OCI-LY3 (cell line): ENCODE measurements around the gene CLPX.
"Not testable (repeated sequence)": the region's sequence is repeated elsewhere in the genome, so short reads cannot be mapped to it uniquely, and the experiment has no call there.

Experiments
- H2AFZ ChIP-seq: fragments of 200-600, 300-600 bp; shearing (Covaris generic); 2 replicates; pipeline ENCODE4 v1.6.0; 2014; ENCODE audit warnings: antibody characterized with exemption, low read depth, low read length
- H3K27ac ChIP-seq: fragments of 200-600, 300-600 bp; sonication (generic); 2 replicates; pipeline ENCODE4 v1.5.1; 2014; ENCODE audit warnings: mild to moderate bottlenecking, low read length, moderate library complexity, mixed read lengths
- H3K27me3 ChIP-seq: fragments of 200-600, 300-600 bp; sonication (generic); 2 replicates; pipeline ENCODE4 v1.6.1; 2014; ENCODE audit warnings: low read depth, low read length, mixed read lengths
- H3K36me3 ChIP-seq: fragments of 200-600, 300-600 bp; sonication (generic); replicated peaks from 2 replicates; pipeline ENCODE3; 2014; ENCODE audit warnings: low read depth, low read length, mixed read lengths
- H3K4me1 ChIP-seq: fragments of 300-600, 200-600 bp; sonication (generic); 2 replicates; pipeline ENCODE4 v1.6.1; 2014; ENCODE audit warnings: low read length, mixed read lengths
- H3K4me2 ChIP-seq: fragments of 200-600, 300-600 bp; sonication (generic); 2 replicates; pipeline ENCODE4 v1.6.1; 2014; ENCODE audit warnings: low read length, mixed read lengths
- H3K4me3 ChIP-seq: fragments of 300-600, 200-600 bp; sonication (generic); 2 replicates; pipeline ENCODE4 v1.5.1; 2014; ENCODE audit warnings: antibody characterized with exemption, mild to moderate bottlenecking, low read length, moderate library complexity
- H3K79me2 ChIP-seq: fragments of 300-600, 200-600 bp; shearing (Covaris generic); 2 replicates; pipeline ENCODE4 v1.6.1; 2014; ENCODE audit warnings: mild to moderate bottlenecking, low read length, mixed read lengths
- H3K9ac ChIP-seq: fragments of 300-600, 200-600 bp; shearing (Covaris generic); 2 replicates; pipeline ENCODE4 v1.6.0; 2014; ENCODE audit warnings: mild to moderate bottlenecking, low read length, moderate library complexity
- H3K9me3 ChIP-seq: fragments of 200-600, 300-600 bp; shearing (Covaris generic); 2 replicates; pipeline ENCODE4 v1.6.1; 2014; ENCODE audit warnings: low read length, mixed read lengths; ENCODE audit not compliant: insufficient read depth
- H4K20me1 ChIP-seq: fragments of 200-600, 300-600 bp; sonication (generic); 2 replicates; pipeline ENCODE4 v1.6.1; 2016; ENCODE audit warnings: low read length, mixed read lengths; ENCODE audit not compliant: insufficient read depth
- EZH2phosphoT487 ChIP-seq: fragments of 200-600 bp; shearing (Covaris generic); IDR thresholded peaks from 2 replicates; pipeline ENCODE4 v1.6.1; 2018; ENCODE audit warnings: antibody characterized with exemption, mixed run types, low read depth
- TF ChIP-seq, protein P1 (sequence below): fragments of 200-600, 300-600 bp; sonication (generic); IDR thresholded peaks from 2 replicates; pipeline ENCODE4 v1.5.1; 2014; ENCODE audit warnings: antibody characterized with exemption, low read length, low read depth

Gene CLPX

DNA sequence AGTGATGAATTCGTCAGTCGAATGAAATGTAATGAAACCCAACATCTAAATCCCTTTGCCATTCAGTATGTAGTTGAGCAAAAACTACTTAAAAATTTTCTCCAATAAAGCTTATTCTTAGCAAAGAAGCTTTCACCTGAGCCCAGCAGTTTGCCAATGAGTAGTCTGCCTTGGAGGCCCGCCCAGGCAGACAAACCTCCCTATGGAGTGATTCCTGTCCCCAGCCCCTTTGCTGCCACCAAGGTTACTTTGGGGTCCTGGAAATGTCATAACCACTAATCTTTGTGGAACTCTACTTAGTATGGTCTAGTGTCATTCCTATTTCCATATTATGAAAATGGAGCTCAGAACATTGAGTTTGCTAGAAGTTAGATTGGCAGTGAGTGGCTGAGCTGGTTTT is 82.2 kb downstream of the CLPX start:
- no peak overlapping the region for H3K4me3 ChIP-seq
- H4K20me1 ChIP-seq: no peaks in the 10 kb centered on the region
- H3K79me2 ChIP-seq: no peaks in the 10 kb centered on the region
- no peaks in the 10 kb centered on the region for H3K4me1 ChIP-seq
- no peaks in the 10 kb centered on the region for H3K9me3 ChIP-seq
- no peak overlapping the region for H3K9ac ChIP-seq
- H3K27me3 ChIP-seq: no peaks in the 10 kb centered on the region
- H3K4me2 ChIP-seq: no peak overlapping the region
- no peak overlapping the region for H2AFZ ChIP-seq
- peaks cover 20% of the 10 kb centered on the region for H3K36me3 ChIP-seq
- TF ChIP-seq, protein P1, sequence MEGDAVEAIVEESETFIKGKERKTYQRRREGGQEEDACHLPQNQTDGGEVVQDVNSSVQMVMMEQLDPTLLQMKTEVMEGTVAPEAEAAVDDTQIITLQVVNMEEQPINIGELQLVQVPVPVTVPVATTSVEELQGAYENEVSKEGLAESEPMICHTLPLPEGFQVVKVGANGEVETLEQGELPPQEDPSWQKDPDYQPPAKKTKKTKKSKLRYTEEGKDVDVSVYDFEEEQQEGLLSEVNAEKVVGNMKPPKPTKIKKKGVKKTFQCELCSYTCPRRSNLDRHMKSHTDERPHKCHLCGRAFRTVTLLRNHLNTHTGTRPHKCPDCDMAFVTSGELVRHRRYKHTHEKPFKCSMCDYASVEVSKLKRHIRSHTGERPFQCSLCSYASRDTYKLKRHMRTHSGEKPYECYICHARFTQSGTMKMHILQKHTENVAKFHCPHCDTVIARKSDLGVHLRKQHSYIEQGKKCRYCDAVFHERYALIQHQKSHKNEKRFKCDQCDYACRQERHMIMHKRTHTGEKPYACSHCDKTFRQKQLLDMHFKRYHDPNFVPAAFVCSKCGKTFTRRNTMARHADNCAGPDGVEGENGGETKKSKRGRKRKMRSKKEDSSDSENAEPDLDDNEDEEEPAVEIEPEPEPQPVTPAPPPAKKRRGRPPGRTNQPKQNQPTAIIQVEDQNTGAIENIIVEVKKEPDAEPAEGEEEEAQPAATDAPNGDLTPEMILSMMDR: no peak
- TF ChIP-seq EZH2phosphoT487: no peak
- H3K27ac ChIP-seq: no peak overlapping the region

DNA sequence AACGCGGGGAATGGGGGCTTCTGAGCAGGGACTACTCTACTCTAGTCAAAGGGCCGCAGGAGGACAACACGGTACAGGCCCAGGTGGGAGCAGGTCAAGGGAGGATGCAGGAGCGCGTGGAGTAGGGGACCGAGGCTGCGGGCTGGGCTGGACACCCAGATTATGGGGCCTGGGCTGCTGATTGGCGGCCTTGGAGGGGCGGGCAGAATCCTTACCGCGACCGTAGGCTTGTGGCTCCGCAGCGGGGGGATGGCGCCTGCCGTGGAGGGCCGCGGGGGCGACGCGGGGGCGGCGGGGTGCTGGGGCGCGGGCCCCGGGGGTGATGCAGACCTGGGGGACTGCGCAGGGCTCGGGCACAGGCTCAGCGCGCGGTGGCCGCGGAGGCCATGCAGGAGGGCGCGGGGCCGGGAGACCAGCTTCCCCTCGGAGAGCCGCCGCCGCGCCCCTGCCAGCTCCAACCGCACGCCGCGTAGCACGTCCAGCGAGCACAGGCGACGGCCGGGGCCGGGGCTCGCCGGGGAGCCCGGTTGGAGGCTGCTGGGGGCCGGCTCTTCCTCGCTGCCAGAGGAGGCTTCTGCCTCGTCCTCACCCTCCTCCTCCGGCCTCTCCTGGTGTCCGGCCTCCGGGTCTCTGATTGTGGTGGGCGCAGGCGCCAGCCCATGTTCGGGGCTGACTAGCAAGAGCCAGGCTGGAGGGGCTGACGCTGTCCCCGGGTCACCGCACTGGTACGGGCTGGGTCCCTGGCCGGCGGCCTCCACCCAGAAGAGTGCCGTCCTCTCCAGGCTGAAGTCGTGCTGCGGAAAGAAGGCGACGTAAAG is 83.0 kb downstream of the CLPX start:
- Histone ChIP-seq H3K4me1 (no peaks in the 10 kb centered on the region), H4K20me1 (no peaks in the 10 kb centered on the region), H3K9me3 (no peaks in the 10 kb centered on the region), H3K36me3 (peaks cover 20% of the 10 kb centered on the region), H3K27me3 (no peaks in the 10 kb centered on the region), H3K27ac (no peak overlapping the region), H2AFZ (no peak overlapping the region), H3K4me3 (no peak overlapping the region), H3K9ac (no peak overlapping the region), H3K79me2 (no peaks in the 10 kb centered on the region), H3K4me2 (no peak overlapping the region)
- TF ChIP-seq, protein P1: no peak
- no peak for TF ChIP-seq EZH2phosphoT487

GRCh38 chr15:65101411-65101890 is 83.7 kb downstream of the CLPX start:
- TF ChIP-seq, protein P1: peak; percentile 94
- no peak for TF ChIP-seq EZH2phosphoT487
- Histone ChIP-seq H3K4me3 (no peak overlapping the region), H3K4me2 (no peak overlapping the region), H3K9ac (no peak overlapping the region), H3K4me1 (no peaks in the 10 kb centered on the region), H3K27ac (no peak overlapping the region), H4K20me1 (no peaks in the 10 kb centered on the region), H2AFZ (no peak overlapping the region), H3K27me3 (no peaks in the 10 kb centered on the region), H3K9me3 (no peaks in the 10 kb centered on the region), H3K79me2 (no peaks in the 10 kb centered on the region), H3K36me3 (peaks cover 20% of the 10 kb centered on the region)

GRCh38 chr15:65100442-65100841 is 84.7 kb downstream of the CLPX start:
- no peak overlapping the region for H3K27ac ChIP-seq
- TF ChIP-seq, protein P1: no peak

GRCh38 chr15:65099801-65100200 is 85.3 kb downstream of the CLPX start:
- not testable (repeated sequence) for H3K4me2 ChIP-seq, H3K4me3 ChIP-seq, H3K9ac ChIP-seq, H3K27ac ChIP-seq, H3K79me2 ChIP-seq, H3K9me3 ChIP-seq, H4K20me1 ChIP-seq, H3K4me1 ChIP-seq, H3K27me3 ChIP-seq, H2AFZ ChIP-seq
- H3K36me3 ChIP-seq: peaks cover 16% of the 10 kb centered on the region

More at GRCh38 chr15:65100442-65100841, 84.7 kb downstream of the CLPX start:
- H3K27me3 ChIP-seq: no peaks in the 10 kb centered on the region
- H3K4me3 ChIP-seq: no peak overlapping the region
- no peak overlapping the region for H3K9ac ChIP-seq
- no peaks in the 10 kb centered on the region for H3K9me3 ChIP-seq
- no peak overlapping the region for H2AFZ ChIP-seq
- no peaks in the 10 kb centered on the region for H3K4me1 ChIP-seq
- peaks cover 16% of the 10 kb centered on the region for H3K36me3 ChIP-seq
- no peaks in the 10 kb centered on the region for H4K20me1 ChIP-seq
- no peaks in the 10 kb centered on the region for H3K79me2 ChIP-seq
- H3K4me2 ChIP-seq: no peak overlapping the region
